ENCODE measurements around the gene RNF40. TPM values are rescaled to one million over a fixed set of nuclear protein-coding genes. Genes with fewer than 3 reads are reported as not detected.

The RNF40 gene
- polyA plus RNA-seq = 10 to 100 TPM; 19.3 to 87.3 (median 24.6) TPM

DNA sequence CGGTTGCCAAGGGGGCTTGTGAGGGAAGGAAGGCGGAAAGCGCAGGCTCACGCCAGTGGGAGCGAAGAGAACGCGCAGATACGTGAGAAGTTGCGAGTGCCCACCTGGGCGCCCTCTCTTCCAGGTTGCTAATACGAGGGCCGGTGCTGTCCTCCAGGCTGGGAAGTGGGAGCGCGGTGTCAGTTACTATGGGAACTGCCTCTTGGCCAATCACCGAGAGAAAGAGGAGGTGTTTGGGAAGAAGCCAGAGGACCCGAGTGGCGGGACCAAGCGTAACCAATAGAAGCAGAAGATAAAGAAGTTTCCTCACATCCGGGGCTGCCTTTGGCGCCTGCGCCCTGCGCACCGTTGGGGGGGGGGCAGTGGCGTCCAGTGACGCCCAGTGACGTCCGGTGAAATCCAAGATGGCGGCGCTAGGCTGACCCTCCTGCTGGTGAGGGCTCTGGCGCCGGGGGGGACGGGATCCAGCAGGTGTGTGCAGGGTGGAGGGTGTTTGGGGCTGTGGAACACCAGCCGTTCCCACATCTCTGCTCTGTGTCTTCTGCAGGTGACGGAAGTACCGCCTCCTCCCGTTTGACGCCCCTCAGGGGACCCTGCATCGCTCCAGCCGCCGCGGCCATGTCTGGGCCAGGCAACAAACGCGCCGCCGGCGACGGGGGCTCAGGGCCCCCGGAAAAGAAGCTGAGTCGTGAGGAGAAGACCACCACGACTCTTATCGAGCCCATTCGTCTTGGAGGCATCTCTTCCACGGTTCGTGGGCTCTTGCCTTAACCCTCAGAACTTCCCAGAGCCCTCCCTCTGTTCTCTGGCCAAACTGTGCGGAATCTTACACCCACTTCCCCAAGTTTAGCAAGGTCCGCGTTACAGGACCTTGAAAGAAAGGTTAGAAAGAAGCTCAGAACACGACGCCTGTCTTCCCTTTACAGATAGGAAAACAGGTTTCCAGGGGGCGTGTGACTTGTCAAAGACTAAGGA lies at the start of gene RNF40, which contains the start of gene CFAP119:
TSS of gene RNF40 (plus strand) at position 395 of the 975 bp plus-strand sequence. CDS start at position 619, 224 bp downstream.
TSS of gene CFAP119 (minus strand) at position 135 of the 975 bp plus-strand sequence. CDS start 314 bp downstream, outside the sequence.
- Mint-ChIP-seq H3K27ac (peak within 1 kb of the TSS; percentile 90 to 95 (median 92)), H3K4me1 (peaks cover 48 to 55% of the 10 kb centered on the region in 2 donors), H3K27me3 (ENCODE audit: low read depth in 3 of 3) (peaks cover 7 to 8% (median 8%) of the 10 kb centered on the region in 3 donors), H3K4me3 (peak within 1 kb of the TSS; percentile 89 to 96 (median 93)), H3K9me3 (no peaks in the 10 kb centered on the region), H3K36me3 (peaks cover 11 to 22% (median 15%) of the 10 kb centered on the region in 3 donors)
- peak; percentile 93 to 96 (median 94) for DNase-seq

DNA sequence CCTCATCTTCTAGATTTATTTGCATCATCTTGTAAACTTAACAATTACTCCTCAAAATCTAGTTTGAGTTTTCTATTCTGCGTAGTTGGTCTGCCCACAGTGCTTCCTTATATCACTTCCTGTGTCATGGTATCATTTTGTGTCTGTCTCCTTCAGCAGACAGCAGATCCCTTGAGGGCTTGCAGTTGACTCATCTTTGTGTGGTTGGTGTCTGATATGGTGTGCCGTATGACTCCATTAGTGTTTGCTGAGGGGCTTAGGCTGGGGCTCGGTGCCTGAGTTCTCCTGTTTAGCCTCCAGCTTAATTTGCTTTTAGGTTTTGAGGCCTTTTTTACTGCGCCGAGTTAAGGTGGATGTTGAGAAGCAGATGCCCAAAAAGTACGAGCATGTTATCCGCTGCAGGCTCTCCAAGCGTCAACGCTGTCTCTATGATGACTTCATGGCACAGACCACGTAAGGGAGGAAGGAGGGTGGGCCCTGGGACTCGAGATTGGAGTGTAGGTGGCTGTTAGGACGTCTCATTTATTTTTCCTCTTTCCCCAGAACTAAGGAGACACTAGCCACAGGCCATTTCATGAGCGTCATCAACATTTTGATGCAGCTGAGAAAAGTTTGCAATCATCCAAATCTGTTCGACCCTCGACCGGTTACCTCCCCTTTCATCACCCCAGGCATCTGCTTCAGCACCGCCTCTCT lies 46.2 kb upstream of the RNF40 start:
- Mint-ChIP-seq H3K9me3 (peaks cover 0 to 1% (median 0%) of the 10 kb centered on the region in 6 donors), H3K36me3 (peaks cover 51 to 67% (median 51%) of the 10 kb centered on the region in 3 donors), H3K4me1 (peaks cover 27 to 29% of the 10 kb centered on the region in 2 donors), H3K27ac (peak overlapping the region; percentile 97 to 100 (median 98)), H3K27me3 (ENCODE audit: low read depth in 3 of 3) (peaks cover 2 to 8% (median 7%) of the 10 kb centered on the region in 3 donors), H3K4me3 (peak overlapping the region; percentile 61 to 86 (median 79))
- DNase-seq = peak; percentile 64 to 74 (median 69)

DNA sequence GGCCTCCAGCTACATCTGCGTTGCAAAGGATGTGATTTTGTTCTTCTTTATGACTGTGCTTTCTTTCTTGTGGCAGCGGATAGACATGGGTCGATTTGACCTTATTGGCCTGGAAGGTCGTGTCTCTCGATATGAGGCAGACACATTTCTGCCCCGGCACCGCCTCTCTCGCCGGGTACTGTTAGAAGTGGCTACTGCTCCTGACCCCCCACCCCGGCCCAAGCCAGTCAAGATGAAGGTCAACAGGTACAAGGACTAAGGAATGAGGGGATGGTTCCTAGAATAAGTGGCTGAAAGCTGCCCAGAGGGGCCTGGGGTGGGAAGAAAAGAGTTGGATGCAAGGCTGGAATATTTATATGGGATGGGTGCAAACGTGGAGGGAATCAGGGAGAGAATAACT lies 42.0 kb upstream of the RNF40 start:
- no peak overlapping the region for H3K4me3 Mint-ChIP-seq
- H3K27ac Mint-ChIP-seq = peak overlapping the region in 3 of 6 donors; percentile 7 to 64 (median 56)
- no peaks in the 10 kb centered on the region for H3K9me3 Mint-ChIP-seq
- DNase-seq = no peak
- H3K36me3 Mint-ChIP-seq = peaks cover 42 to 69% (median 55%) of the 10 kb centered on the region in 3 donors
- H3K4me1 Mint-ChIP-seq = peaks cover 21 to 27% of the 10 kb centered on the region in 2 donors
- peaks cover 2 to 10% (median 4%) of the 10 kb centered on the region in 3 donors for H3K27me3 Mint-ChIP-seq (ENCODE audit: low read depth in 3 of 3)

DNA sequence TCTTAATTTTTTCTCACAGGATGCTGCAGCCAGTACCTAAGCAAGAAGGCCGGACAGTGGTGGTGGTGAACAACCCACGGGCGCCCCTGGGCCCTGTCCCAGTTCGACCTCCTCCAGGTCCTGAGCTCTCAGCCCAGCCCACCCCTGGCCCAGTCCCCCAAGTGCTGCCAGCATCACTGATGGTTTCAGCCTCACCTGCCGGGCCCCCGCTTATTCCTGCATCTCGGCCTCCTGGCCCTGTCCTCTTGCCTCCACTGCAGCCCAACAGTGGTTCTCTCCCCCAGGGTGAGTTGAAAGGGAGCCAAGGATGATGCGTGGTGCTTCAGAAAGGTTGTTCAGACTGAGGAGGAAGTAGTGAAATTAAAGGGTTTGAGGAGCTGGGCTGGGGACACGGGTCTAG lies 41.4 kb upstream of the RNF40 start:
- no peak overlapping the region for H3K4me3 Mint-ChIP-seq
- DNase-seq = no peak
- peak overlapping the region in 4 of 6 donors; percentile 40 to 64 (median 54) for H3K27ac Mint-ChIP-seq
- peaks cover 15 to 21% of the 10 kb centered on the region in 2 donors for H3K4me1 Mint-ChIP-seq
- H3K36me3 Mint-ChIP-seq = peaks cover 39 to 72% (median 51%) of the 10 kb centered on the region in 3 donors
- peaks cover 0 to 6% (median under 1%) of the 10 kb centered on the region in 3 donors for H3K27me3 Mint-ChIP-seq (ENCODE audit: low read depth in 3 of 3)
- H3K9me3 Mint-ChIP-seq = no peaks in the 10 kb centered on the region

DNA sequence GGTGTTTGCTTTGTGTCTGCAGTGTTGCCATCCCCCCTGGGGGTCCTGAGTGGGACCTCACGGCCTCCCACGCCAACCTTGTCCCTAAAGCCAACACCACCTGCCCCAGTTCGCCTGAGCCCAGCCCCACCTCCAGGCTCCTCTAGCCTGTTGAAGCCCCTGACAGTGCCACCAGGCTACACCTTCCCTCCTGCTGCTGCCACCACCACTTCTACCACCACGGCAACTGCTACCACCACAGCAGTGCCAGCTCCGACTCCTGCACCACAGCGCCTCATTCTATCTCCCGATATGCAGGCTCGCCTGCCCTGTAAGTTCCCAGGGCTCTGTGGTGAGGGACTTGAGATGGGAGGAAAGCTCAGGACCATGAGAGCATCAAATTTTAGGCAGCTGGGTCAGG lies 41.0 kb upstream of the RNF40 start:
- Mint-ChIP-seq H3K27ac (peak overlapping the region in 3 of 6 donors; percentile 36 to 79 (median 51)), H3K4me3 (no peak overlapping the region), H3K27me3 (ENCODE audit: low read depth in 3 of 3) (peaks cover 0 to 4% (median 0%) of the 10 kb centered on the region in 3 donors), H3K36me3 (peaks cover 34 to 72% (median 46%) of the 10 kb centered on the region in 3 donors), H3K4me1 (peaks cover 10 to 16% of the 10 kb centered on the region in 2 donors), H3K9me3 (no peaks in the 10 kb centered on the region)
- no peak for DNase-seq

DNA sequence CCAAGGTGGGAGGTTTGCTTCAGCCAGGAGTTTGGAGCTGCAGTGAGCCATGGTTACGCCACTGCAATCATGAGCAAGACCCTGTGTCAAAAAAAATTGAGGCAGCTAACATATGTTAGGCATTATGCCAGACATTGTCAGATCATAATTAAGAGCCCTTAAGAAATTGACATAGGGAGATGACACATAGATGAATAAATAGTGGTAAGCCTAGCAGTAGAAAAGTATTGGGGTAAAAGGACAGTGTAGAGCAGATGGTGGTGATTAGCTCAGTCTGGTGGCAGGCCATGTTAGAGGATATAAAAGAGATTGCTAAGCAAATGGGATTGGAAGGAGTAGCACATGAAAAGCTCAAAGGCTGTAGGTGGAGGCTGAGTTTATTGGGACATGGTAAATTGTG lies 40.5 kb upstream of the RNF40 start:
- Mint-ChIP-seq H3K36me3 (peaks cover 30 to 67% (median 42%) of the 10 kb centered on the region in 3 donors), H3K9me3 (no peaks in the 10 kb centered on the region), H3K27ac (peak overlapping the region in 3 of 6 donors; percentile 30 to 79 (median 56)), H3K27me3 (ENCODE audit: low read depth in 3 of 3) (peaks cover 0 to 4% (median 0%) of the 10 kb centered on the region in 3 donors), H3K4me3 (no peak overlapping the region), H3K4me1 (peaks cover 6 to 12% of the 10 kb centered on the region in 2 donors)
- DNase-seq = no peak

DNA sequence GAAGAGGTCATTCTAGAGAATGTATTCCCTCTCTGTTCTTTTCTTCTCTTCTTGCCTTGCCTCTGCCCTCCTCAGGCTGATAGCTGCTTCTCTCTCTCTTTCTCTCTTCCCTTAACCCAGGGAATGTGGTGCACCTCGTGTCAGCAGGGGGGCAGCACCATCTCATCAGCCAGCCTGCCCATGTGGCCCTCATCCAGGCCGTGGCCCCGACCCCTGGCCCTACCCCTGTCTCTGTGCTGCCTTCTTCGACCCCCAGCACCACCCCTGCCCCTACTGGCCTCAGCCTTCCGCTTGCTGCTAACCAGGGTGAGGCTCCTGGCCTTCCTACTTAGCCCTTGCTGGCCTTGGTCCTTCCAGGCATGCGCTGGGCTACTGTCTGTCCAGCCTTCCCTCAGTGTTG lies 39.7 kb upstream of the RNF40 start:
- Mint-ChIP-seq H3K27ac (peak overlapping the region in 2 of 6 donors; percentile 53 to 73), H3K27me3 (ENCODE audit: low read depth in 3 of 3) (peaks cover 0 to 4% (median 0%) of the 10 kb centered on the region in 3 donors), H3K9me3 (no peaks in the 10 kb centered on the region), H3K4me3 (no peak overlapping the region), H3K4me1 (peaks cover 1 to 4% of the 10 kb centered on the region in 2 donors), H3K36me3 (peaks cover 24 to 60% (median 40%) of the 10 kb centered on the region in 3 donors)
- DNase-seq = no peak

DNA sequence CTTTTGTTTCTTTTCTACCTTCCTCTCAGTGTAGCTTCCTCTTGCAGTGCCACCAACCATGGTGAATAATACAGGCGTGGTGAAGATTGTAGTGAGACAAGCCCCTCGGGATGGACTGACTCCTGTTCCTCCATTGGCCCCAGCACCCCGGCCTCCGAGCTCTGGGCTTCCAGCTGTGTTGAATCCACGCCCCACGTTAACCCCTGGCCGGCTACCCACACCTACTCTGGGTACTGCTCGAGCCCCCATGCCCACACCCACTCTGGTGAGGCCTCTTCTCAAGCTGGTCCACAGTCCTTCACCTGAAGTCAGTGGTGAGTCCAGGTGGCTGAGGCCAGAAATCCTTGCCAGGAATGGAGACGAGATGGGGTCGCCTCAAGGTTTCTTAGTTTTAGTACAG lies 39.2 kb upstream of the RNF40 start:
- Mint-ChIP-seq H3K27ac (peak overlapping the region in 3 of 6 donors; percentile 34 to 73 (median 36)), H3K4me3 (no peak overlapping the region), H3K27me3 (ENCODE audit: low read depth in 3 of 3) (peaks cover 0 to 4% (median 0%) of the 10 kb centered on the region in 3 donors), H3K4me1 (peaks cover 2 to 4% of the 10 kb centered on the region in 2 donors), H3K9me3 (no peaks in the 10 kb centered on the region), H3K36me3 (peaks cover 25 to 62% (median 40%) of the 10 kb centered on the region in 3 donors)
- no peak for DNase-seq

DNA sequence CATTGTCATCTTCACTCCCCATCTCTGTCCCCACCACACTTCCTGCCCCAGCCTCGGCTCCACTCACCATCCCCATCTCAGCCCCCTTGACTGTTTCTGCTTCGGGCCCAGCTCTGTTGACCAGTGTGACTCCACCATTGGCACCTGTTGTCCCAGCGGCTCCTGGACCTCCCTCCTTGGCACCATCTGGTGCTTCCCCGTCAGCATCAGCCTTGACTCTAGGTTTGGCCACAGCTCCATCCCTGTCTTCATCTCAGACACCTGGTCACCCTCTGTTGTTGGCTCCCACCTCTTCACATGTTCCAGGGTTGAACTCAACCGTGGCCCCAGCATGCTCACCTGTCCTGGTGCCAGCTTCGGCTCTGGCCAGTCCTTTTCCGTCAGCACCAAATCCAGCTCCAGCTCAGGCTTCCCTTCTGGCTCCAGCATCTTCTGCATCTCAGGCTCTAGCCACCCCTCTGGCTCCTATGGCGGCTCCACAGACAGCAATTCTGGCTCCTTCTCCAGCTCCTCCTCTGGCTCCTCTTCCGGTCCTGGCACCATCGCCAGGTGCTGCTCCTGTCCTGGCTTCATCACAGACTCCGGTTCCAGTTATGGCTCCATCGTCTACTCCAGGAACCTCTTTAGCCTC lies 38.3 kb upstream of the RNF40 start:
- DNase-seq = no peak
- H3K4me3 Mint-ChIP-seq = peak overlapping the region in 1 of 5 donors; percentile 49
- H3K27me3 Mint-ChIP-seq (ENCODE audit: low read depth in 3 of 3) = peaks cover 0 to 4% (median 0%) of the 10 kb centered on the region in 3 donors
- H3K9me3 Mint-ChIP-seq = no peaks in the 10 kb centered on the region
- H3K27ac Mint-ChIP-seq = peak overlapping the region in 4 of 6 donors; percentile 28 to 65 (median 32)
- peaks cover 4% of the 10 kb centered on the region in 2 donors for H3K4me1 Mint-ChIP-seq
- peaks cover 31 to 63% (median 40%) of the 10 kb centered on the region in 3 donors for H3K36me3 Mint-ChIP-seq

DNA sequence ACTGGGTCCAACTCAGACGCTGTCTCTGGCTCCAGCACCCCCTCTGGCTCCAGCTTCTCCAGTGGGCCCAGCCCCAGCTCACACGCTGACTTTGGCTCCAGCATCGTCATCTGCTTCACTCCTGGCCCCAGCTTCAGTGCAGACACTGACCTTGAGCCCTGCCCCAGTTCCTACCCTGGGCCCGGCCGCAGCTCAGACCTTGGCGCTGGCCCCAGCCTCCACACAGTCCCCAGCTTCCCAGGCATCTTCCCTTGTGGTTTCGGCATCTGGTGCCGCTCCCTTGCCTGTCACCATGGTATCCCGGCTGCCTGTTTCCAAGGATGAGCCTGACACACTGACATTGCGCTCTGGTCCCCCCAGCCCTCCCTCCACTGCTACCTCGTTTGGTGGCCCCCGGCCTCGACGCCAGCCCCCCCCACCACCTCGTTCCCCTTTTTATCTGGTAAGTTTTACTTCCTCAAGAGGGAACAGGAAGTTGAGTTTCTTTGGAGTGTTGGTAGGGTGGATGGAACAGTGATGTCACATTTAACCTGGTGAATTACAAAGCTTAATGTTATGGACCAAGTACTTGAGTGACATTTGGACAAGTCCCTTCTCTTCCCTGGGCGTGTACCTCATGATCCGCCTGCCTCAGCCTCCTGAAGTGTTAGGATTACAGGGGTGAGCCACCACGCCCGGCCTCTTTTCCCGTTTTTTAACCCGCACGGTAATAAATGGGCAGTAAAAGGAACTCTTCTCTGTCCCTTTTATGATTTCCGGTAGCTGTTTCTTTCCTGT lies 37.3 kb upstream of the RNF40 start:
- Mint-ChIP-seq H3K4me1 (peaks cover 4% of the 10 kb centered on the region in 2 donors), H3K9me3 (no peaks in the 10 kb centered on the region), H3K36me3 (peaks cover 27 to 66% (median 42%) of the 10 kb centered on the region in 3 donors), H3K4me3 (no peak overlapping the region), H3K27ac (peak overlapping the region in 2 of 6 donors; percentile 29 to 62), H3K27me3 (ENCODE audit: low read depth in 3 of 3) (peaks cover 0 to 4% (median 0%) of the 10 kb centered on the region in 3 donors)
- no peak for DNase-seq

DNA sequence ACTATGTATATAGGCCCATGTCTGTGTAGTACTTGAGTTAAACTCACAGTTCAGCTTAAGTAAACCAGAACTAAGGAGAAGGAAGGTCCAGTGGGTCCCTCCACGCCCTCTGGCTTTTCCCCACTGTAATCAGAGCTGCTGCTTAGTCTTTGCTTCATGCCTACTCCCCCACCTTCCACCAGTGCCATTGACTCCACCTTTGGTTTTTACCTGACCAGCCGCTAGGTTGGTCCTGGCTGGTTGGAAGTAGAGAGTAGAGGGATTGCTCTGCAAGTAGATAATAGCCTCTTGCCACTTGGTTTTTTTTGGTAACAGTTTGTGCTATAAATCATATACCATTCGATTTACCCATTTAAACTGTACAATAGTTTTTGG lies 36.7 kb upstream of the RNF40 start:
- DNase-seq = no peak
- H3K4me3 Mint-ChIP-seq = no peak overlapping the region
- peaks cover 23 to 65% (median 42%) of the 10 kb centered on the region in 3 donors for H3K36me3 Mint-ChIP-seq
- H3K4me1 Mint-ChIP-seq = peaks cover 4% of the 10 kb centered on the region in 2 donors
- no peaks in the 10 kb centered on the region for H3K9me3 Mint-ChIP-seq
- H3K27ac Mint-ChIP-seq = peak overlapping the region in 2 of 6 donors; percentile 29 to 62
- peaks cover 0 to 4% (median 0%) of the 10 kb centered on the region in 3 donors for H3K27me3 Mint-ChIP-seq (ENCODE audit: low read depth in 3 of 3)

DNA sequence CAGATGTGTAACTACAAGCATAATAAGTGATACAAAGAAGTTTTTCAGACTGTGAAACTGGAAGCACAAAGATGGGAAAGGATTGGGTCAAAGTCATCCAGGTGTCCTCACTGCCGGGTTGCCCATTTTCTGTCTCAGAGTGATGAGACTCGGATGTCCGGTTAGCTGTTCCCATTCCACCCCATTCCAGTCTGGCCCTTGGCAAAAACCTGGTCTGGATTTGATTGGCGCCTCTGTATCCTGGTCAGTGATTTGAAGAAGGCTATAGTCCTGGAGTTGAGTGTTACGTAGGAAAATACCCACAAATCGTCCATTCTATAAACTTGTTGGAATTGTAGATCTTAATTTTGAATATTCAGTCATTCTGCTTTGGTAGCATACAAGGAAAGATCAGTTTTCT lies 33.8 kb upstream of the RNF40 start:
- peaks cover 15 to 50% (median 29%) of the 10 kb centered on the region in 3 donors for H3K36me3 Mint-ChIP-seq
- H3K27ac Mint-ChIP-seq = peak overlapping the region in 4 of 6 donors; percentile 2 to 71 (median 34)

More for the DNA sequence above, 33.8 kb upstream of the RNF40 start:
- Mint-ChIP-seq H3K27me3 (ENCODE audit: low read depth in 3 of 3) (peaks cover 0 to 2% (median 2%) of the 10 kb centered on the region in 3 donors), H3K4me3 (no peak overlapping the region), H3K4me1 (peaks cover 0 to 3% of the 10 kb centered on the region in 2 donors), H3K9me3 (no peaks in the 10 kb centered on the region)
- no peak for DNase-seq
